GM19372 (cell line): ENCODE results near the gene HSD17B12.
"Not testable (repeated sequence)": the region's sequence is repeated elsewhere in the genome, so short reads cannot be mapped to it uniquely, and the experiment has no call there.

Experiments
- ATAC-seq: cut with Tn5 transposase; IDR thresholded peaks from one replicate; pipeline ENCODE4 v1.9.1; 2021; ENCODE audit warnings: mild to moderate bottlenecking, low read depth, moderate library complexity; ENCODE audit not compliant: unreplicated experiment

HSD17B12 gene

DNA sequence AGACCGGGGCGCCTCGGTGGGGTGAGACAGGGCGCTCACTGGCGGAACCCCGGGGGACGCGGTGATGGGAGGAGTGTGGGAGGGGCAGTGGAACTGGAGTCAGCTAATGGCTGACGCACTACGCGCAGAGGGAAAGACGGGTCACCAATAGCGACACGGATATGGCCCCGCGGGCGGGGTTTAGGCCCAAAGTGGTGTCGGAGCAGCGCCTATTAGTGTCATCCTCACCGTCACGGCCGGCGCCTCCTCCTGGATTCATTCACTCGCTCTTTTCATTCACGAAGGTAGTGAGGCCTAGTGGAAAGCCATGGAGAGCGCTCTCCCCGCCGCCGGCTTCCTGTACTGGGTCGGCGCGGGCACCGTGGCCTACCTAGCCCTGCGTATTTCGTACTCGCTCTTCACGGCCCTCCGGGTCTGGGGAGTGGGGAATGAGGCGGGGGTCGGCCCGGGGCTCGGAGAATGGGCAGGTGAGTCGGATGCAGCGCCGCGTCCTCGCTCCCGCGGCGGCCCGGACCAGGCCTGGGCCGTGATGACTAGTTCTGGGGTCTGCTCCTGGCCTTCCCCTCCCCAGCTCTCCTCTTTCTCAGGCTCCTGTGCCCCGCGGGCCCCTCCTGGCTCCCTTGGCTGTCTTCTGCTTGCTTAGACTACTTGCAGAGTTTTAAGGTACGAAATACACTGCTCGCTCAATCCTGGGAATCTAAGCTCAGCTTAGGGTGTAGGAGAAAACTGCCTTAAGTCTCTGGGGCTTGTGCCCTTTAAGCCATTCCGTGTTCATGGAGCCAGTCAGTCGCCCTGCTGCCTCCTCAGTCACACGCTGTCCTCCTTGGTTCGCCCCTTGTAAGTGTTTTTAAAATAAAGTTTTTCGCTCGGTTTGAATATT, at the start of gene HSD17B12:
HSD17B12 (plus strand) TSS at position 218 of the 880 bp plus-strand sequence; CDS start at position 308, 90 bp downstream.
- peak; percentile 96 for ATAC-seq

DNA sequence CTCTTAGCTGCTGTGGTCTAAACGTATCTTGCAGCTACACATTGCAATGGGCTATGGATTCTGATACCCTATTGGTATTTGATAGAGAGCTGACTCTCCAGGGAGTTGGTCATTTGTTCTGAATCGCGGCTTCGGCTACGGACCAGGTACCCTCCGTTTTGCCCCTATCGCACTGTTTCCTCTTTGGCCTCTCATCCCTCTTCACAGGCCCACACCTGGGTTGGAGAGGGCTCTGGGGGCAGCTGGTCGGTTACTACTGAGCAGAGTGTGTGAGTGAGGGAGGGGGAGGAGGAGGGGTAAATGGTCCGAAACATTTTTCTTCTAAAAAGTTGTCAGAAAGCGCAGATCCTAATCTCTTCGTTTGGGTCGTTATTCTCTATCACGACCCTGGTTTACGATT, 48.8 kb upstream of the HSD17B12 start:
- ATAC-seq, result no peak

DNA sequence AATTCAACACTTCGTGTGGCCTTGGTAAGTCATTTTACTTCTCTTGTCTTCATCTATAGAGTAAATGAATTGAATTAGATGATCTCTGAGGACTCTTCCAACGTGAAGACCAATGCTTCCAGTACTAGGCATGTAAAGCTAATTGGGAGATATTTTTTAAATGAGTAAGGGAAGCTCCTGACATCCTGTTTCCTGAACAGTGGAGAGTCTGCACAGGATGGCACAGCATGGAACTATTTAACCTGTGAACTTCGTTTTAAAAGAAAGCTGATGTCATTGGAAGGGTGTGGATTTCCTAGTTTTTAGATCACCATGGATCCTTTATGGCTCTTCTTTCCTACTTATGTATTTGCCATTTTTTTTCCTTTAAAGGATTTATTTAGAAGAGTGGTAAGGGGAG, 48.4 kb upstream of the HSD17B12 start:
- ATAC-seq, result no peak

DNA sequence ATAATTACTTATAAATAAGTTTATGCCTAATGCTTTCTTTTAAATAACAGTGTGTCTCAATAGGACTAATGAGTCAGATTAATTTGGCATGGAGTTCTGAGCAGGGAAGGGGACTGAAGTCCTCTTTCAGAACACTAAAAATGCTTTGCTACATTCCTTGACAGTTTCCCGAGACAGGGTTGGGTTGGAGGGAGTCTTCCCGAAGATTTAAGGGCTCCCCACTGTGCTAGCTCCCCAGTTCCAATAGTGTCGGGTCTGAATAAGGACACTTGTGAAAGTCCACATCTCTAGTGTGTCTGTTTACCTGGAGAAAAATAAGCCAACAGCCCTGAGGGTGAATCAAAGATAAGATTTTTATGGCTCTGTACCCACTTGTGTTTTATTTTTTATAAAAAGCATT, 41.8 kb upstream of the HSD17B12 start:
- no peak for ATAC-seq

DNA sequence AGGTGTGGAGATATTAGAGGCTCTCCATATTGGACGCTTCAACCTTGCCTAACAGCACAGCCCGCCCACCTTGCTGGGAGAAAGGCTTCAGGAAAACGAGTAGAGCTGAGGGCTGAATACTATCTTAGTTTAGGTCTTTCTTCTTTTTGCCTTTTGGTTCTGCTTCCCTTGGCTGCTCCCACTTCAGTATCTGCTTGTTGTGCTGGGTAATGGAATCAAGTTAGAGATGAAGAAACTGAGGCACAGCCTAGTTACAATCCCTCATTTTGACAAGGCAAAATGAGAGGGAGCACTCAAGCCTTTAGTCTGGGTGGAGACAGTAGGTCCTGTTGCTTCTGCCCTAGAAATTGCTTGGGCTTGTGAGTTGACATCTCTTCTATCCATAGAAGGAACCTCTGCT, 41.3 kb upstream of the HSD17B12 start:
- no peak for ATAC-seq

DNA sequence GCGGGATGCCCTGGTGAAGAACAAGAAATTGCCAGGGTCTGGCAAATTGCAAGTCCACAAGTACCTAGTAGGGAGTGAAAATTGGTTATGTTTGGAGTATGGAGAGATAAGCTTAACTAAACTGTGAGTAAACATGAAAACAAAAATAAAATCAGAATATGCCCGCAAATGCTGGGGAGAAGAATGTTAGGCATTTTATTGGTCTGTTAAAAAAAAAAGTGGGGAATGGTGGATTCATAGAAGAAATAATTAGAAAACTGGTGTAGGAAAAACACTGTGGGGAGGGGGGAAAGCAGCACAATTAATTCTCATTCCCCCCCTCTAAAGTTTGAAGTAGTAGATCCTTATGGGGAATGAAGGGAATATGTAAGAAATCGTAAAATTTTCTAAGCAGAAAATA, 40.6 kb upstream of the HSD17B12 start:
- no peak for ATAC-seq

DNA sequence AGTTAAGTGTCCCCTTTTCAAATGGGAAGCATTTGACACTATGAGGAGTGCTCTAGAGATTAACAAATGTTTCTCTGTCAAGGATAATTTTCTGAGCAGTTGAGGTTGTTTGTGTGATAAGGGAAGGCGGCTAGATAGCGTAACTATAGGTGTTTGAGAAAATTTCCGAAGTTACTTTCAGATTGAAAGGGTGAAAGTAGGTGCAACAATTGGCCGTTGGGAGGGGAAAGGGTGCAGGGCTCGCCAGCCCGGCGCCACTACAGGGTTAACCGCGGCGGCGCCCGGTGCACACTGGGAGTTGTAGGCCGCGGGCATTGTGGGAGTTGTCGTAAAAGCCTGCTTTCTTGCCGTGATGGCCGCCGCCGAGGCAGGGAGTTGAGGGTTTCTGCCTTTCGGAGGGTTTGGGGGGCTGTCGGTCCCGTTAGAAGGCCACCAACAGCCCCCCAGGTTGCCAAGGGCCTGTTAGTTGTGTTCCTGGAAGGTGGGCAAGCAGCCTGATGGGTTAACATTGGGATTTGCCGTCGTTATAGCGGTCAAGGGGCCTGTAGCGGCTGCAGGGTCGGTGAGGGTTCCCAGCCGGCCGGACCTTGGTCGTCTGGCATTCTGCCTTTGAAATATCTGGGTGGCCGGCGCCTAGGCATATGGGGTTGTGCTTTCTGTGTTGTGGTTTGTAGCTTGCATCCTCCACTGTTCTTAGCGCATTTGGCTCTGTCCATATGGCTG, 36.5 kb upstream of the HSD17B12 start:
- ATAC-seq, result peak; percentile 99

DNA sequence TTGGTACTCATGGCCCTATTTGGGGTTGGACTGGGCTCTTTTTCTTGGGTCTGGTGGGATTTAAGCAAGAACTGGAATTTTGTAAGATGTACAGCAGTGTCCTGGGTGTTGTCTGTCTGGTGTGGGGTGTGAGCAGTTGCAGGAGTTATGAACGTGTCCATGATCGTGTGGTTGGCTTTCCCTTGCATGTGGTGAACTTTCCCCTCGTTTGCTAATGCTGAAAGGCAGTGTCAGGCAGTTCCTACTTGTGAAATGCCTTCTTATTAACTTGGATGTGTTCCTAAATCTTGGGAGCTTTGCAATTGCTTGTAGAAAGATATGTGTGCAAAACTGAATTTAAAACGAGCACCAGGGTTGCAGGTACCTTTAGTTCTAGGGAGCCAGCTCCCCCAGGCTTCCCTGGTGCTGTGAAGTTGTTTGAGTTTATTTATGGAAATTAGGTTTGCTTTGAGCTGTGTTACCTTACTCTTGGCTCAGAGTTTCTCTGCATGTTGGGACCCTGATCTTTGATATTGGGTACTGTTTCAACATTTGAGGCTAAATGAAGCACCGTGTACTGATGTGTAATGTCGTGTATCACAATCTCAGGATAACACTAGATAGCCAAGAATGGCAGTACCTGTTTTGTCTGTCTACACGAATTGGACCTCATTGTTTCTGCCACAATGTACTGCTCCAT, 35.8 kb upstream of the HSD17B12 start:
- ATAC-seq, result peak; percentile 1

DNA sequence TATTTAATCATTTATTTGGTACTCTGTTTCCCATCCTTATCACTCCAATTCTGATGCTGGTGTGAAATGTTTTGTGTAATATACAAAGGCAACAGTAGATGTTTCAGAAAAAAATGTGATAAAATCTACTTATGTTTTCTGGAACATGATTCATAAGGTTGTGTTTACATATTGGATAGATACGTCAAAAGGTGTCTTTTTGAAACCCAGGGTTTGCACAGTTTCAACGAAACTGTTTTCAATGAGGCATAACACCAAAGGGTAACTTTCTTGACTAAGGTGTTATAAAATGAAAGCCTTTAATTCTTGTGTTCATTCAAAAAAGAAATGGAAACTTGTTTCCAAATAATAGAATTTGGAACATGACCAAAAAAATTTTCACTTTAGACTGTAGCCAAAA, 33.8 kb upstream of the HSD17B12 start:
- no peak for ATAC-seq

DNA sequence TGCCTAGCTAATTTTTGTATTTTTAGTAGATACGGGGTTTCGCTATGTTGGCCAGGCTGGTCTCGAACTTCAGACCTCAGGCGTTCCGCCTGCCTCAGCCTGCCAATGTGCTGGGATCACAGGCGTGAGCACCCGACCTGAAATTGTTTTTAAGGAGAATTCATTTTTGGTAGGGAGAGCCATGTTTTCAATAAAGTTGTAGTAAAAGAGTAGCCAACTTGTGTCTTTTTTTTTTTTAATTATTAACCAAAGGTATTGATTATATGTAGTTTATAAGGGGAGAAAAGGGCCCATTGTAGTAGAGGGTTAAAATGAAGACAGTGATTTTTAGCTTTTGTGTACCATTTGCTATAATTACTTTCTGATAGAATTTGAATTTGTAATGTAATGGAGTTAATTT, 31.6 kb upstream of the HSD17B12 start:
- ATAC-seq, result no peak

DNA sequence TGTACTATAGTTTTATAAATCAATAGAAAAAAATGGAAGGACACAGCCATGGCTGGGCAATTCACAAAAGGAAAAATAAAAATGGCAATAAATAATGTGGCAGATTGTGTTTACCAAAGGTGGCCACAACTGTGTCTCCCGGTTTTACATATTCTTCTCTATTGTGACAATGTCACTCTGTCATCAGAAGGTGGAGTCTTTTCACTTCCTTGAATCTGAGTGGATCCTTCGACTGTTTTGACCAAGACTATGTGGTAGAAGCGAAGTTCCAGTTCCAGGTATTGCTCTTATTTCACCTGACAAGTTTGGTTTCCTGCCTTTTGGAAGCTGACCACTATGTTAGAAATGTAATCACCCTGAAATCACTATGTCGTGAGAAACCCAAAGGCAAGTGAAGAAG, 31.0 kb upstream of the HSD17B12 start:
- no peak for ATAC-seq

DNA sequence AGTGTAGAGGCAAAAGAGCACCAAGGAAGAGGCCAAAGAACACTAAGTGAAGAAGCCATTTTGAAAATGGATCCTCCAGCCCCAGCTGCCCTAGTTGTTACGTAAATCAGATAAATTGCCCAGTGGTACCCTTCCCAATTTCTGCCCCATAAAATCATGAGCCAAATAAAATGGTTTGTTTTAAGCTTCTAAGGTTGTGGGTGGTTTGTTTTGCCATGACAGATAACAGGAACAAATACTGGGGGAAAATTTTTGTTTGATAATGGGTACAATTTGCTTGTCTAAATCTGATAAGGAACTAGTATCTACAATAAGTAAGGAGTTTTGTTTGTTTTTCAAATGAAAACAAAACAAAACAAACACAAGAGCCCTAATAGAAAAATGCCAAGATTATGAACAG, 30.6 kb upstream of the HSD17B12 start:
- ATAC-seq, result no peak

DNA sequence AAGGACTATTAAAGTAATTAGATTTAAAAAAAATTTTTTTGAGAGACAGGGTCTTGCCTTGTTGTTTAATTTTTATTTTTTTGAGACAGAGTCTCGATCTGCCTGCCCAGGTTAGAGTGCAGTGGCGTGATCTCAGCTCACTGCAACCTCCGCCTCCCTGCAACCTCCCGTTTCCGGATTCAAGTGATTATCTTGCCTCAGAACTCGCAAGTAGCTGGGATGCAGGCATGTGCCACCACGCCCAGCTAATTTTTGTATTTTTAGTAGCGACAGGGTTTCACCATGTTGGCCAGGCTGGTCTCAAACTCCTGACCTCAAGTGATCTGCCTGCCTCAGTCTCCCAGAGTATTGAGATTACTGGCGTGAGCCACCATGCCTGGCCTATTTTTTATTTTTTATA, 17.5 kb upstream of the HSD17B12 start:
- not testable (repeated sequence) for ATAC-seq

DNA sequence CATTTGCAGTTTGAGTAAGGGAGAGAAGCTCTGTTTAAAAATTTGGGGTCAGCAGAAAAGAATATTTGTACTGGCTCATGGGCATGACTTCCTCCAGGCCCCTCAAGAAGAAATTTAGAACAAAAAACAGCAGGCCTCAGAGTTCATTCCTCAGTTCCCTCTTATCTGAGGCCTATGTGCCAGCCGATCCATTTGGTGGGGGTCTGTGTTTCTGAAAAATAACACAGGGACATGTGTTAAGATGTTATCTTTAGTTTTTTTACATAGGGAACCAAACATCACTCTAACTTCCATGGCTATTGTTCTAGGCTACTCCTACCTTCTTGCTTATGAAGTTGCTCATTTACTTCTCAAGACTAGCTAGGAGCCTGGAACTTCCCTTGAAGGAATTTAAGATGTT, 16.2 kb upstream of the HSD17B12 start:
- no peak for ATAC-seq

DNA sequence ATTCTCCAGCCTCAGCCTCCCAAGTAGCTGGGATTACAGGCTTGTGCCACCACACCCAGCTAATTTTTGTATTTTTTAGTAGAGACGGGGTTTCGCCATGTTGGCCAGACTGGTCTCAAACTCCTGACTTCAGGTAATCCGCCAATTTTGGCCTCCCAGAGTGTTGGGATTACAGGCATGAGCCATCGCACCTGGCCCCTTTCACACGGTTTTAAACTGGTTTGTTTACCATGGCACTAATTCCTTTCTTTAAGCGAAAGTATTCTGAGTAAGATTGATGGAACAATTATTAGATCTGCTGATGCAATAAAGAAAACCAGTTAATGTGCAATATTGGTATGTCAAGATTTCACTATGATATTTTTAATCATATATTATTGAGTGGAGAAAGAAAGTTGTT, 9.3 kb upstream of the HSD17B12 start:
- not testable (repeated sequence) for ATAC-seq

DNA sequence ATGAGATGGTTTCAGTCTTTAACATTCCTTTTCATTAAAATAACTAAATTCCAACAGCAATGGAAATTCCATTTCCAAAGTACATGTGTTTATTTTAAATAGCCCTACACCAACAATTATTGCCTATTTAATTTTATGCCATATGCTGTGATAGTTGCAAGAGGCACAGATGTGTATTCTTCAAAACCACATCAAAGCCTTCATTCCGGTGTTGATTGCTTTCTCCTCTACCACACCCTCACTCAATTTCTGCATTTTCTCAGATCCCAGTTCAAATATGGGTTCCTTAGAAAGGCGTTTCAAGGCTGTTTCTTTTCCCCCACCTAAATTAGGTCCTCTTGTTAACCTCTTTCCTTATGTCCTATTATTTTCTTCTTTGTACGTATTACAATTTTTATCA, 6.0 kb upstream of the HSD17B12 start:
- no peak for ATAC-seq

DNA sequence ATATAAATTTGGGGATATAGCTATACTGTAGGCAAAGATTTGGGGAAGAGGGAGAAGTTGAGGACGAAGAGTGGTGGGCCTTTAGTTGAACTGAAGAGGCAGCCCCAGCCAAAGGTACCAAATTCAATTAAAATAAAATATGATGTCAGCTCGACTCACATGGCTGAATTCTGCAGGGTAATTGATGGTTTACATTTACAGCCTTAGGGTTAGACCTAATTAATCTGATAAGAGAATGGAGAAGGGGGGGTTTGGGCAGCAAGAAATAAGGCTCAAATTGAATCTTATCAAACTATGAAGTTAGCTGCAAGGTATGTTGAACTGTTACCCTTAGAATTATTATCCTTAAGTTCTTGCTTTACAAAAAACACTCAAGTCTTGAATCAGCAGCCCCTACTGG, 3.6 kb upstream of the HSD17B12 start:
- no peak for ATAC-seq

DNA sequence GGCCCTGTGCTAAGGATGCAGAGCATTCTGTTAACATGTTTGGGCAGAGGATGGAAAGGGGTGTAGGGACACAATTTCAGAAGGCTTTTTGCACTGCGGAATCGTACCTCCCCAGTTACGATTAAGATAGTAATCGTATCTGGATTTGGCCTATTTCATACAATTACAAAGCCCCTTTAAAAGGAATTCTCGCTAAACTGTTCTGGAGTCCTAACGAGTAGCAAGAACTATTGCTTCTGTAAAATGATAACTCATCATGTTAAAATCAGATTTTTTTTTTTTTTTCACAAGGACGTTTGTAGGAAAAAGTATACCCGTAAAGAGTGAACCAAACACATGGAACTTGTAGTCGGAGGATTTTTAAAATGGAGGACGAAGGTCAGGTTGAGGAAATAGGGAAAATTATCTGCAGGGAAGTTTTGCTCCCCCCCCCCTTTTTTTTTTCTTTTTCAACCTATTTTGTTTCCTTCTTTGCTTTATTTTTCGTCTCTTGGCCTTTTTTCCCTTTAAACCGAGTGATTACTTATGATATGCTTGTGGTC, 934 bp downstream of the HSD17B12 start:
- ATAC-seq, result no peak

DNA sequence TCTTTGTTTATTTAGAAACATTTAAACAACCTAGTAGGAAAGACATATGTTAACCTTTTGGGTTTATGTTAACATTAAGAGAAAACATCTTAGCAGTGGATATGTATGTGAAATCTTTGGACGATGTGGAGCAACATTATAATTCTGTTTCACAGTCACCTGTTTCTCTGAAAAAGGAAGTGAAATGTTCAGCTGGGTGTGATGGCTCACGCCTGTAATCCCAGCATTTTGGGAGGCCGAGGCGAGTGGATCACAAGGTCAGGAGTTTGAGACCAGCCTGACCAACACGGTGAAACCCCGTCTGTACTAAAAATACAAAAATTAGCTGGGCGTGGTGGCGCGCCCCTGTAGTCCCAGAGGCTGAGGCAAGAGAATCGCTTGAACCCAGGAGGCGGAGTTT, 1.5 kb downstream of the HSD17B12 start:
- ATAC-seq, result not testable (repeated sequence)

DNA sequence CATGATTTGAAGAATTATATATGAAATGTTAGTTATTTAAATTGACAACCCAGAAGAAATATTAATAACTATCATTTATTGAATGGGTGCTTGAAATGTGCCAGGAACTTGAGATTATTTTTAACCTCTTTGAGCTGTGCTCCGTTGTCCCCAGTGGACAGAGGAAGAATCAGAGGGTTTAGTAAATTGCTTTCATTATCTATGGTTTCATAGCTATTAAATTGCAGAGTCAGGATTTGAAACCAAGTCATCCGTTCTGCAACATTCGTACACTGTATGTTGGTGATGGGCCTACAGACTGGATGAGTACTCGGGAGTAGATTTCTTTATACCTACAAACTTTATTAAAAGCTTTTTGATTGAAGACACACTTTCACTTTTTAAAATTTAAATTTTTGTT, 4.9 kb downstream of the HSD17B12 start:
- no peak for ATAC-seq

DNA sequence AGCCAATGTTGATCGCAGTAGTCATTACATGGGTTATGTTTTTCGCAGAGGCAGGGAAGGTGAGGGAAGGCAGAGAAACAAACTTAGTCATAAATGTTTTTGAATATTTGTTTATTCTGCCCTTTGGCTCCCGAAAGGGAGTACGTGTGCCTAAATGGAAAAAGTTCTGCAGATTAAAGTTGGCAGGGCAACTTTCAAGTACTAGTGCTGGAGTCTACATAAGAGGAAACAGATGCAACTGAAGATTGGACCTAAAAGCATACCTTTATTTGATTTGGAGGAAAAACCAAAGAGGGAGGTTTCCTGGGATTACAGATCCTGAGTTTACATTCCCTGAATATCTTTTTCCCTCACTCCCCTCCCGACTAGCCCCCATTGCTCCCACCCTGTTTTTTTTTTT, 5.7 kb downstream of the HSD17B12 start:
- no peak for ATAC-seq
